SK-N-SH (cell line): ENCODE measurements around the gene AUTS2. TPM values are rescaled to one million over a fixed set of nuclear protein-coding genes. Genes with fewer than 3 reads are reported as not detected.

Source experiments
- CTCF ChIA-PET: fragments of 300-600, 350-600 bp; formaldehyde crosslinking; extraction: SDS; loops from one replicate; lab custom pipeline; 2021; lab: Yijun Ruan, JAX
- POLR2A ChIA-PET: fragments of 350-600 bp; sonication (Branson Sonifier 250); formaldehyde crosslinking; extraction: SDS; loops from one replicate; lab custom pipeline; 2020; ENCODE audit warnings: antibody characterized with exemption, inconsistent platforms; lab: Yijun Ruan, JAX
- DNase-seq: peaks from one replicate; pipeline ENCODE4 v3.0.0; 2012
- H2AFZ ChIP-seq: fragments of 200-600 bp; sonication (generic); 2 replicates; pipeline ENCODE4 v1.8.1; 2016; ENCODE audit warnings: antibody characterized with exemption, mild to moderate bottlenecking, low read depth
- H3F3A ChIP-seq: fragments of 200-600 bp; sonication (generic); replicated peaks from 2 replicates; pipeline ENCODE3; 2016; ENCODE audit warnings: antibody characterized with exemption, mild to moderate bottlenecking; ENCODE audit not compliant: insufficient read depth
- H3K27ac ChIP-seq, 2 experiments: fragments of 200-500 bp in 1 of 2; fragments of 200-600 bp in 1 of 2; sonication (Bioruptor generic) in 1 of 2; sonication (generic), shearing (Covaris generic) in 1 of 2; 2 replicates each; pipeline versions ENCODE4 v1.5.1 to v1.6.1; 2014 to 2016; ENCODE audit warnings: low read depth in 2 of 2, inconsistent platforms in 1 of 2, low read length in 1 of 2, mild to moderate bottlenecking in 1 of 2, mixed read lengths in 1 of 2
- H3K27me3 ChIP-seq: fragments of 200-600 bp; sonication (generic), shearing (Covaris generic); 2 replicates; pipeline ENCODE4 v1.6.1; 2016; ENCODE audit warnings: mixed run types; ENCODE audit not compliant: insufficient read depth
- H3K36me3 ChIP-seq, 2 experiments: fragments of 200-500 bp in 1 of 2; fragments of 200-600 bp in 1 of 2; sonication (Bioruptor generic) in 1 of 2; sonication (generic) in 1 of 2; replicated peaks in 1 of 2; 2 replicates each; pipeline versions ENCODE3 to v1.5.1; 2014 to 2016; ENCODE audit warnings: low read length in 1 of 2, mild to moderate bottlenecking in 1 of 2; ENCODE audit not compliant: insufficient read depth in 2 of 2, control insufficient read depth in 1 of 2
- H3K4me1 ChIP-seq, 2 experiments: fragments of 200-500 bp in 1 of 2; fragments of 200-600 bp in 1 of 2; sonication (Bioruptor generic) in 1 of 2; sonication (generic), shearing (Covaris generic) in 1 of 2; 2 replicates each; pipeline versions ENCODE4 v1.5.1 to v1.6.1; 2014 to 2016; ENCODE audit warnings: low read depth in 1 of 2, low read length in 1 of 2, mixed run types in 1 of 2; ENCODE audit not compliant: insufficient read depth in 2 of 2, control insufficient read depth in 1 of 2
- H3K4me2 ChIP-seq: fragments of 200-600 bp; sonication (generic), shearing (Covaris generic); 2 replicates; pipeline ENCODE4 v1.6.1; 2017; ENCODE audit warnings: mixed run types
- H3K4me3 ChIP-seq, 2 experiments: fragments of 200-500 bp in 1 of 2; fragments of 200-600 bp in 1 of 2; sonication (Bioruptor generic) in 1 of 2; sonication (generic), shearing (Covaris generic) in 1 of 2; 2 replicates each; pipeline versions ENCODE4 v1.5.1 to v1.8.1; 2014 to 2016; ENCODE audit warnings: low read depth in 2 of 2, inconsistent platforms in 1 of 2, low read length in 1 of 2, mild to moderate bottlenecking in 1 of 2, mixed read lengths in 1 of 2, moderate library complexity in 1 of 2
- H3K79me2 ChIP-seq: fragments of 200-600 bp; sonication (generic); 2 replicates; pipeline ENCODE4 v1.8.1; 2017; ENCODE audit warnings: mild to moderate bottlenecking; ENCODE audit not compliant: insufficient read depth
- H3K9ac ChIP-seq: fragments of 200-600 bp; sonication (generic); 2 replicates; pipeline ENCODE4 v1.6.1; 2017; ENCODE audit warnings: mixed run types
- H3K9me2 ChIP-seq: fragments of 200-600 bp; sonication (generic); 2 replicates; pipeline ENCODE4 v1.6.1; 2017; ENCODE audit warnings: mixed run types
- H3K9me3 ChIP-seq: fragments of 200-600 bp; sonication (generic); 2 replicates; pipeline ENCODE4 v1.6.1; 2017; ENCODE audit warnings: mixed run types, mild to moderate bottlenecking, moderate library complexity
- H4K20me1 ChIP-seq: fragments of 200-600 bp; sonication (generic); 2 replicates; pipeline ENCODE4 v1.6.1; 2017; ENCODE audit warnings: mild to moderate bottlenecking, mixed run types; ENCODE audit not compliant: insufficient read depth
- EP300 ChIP-seq, 2 experiments: IDR thresholded peaks; 2 replicates each; pipeline versions ENCODE4 v1.4.0 to v1.6.1; 2012; ENCODE audit warnings: borderline replicate concordance in 1 of 2, low read depth in 1 of 2, low read length in 1 of 2
- EZH2phosphoT487 ChIP-seq: fragments of 200-600 bp; sonication (generic); IDR thresholded peaks from 2 replicates; pipeline ENCODE4 v1.6.1; 2017; ENCODE audit warnings: low read depth, mixed run types, mild to moderate bottlenecking, antibody characterized with exemption, moderate library complexity, borderline replicate concordance
- FOSL2 ChIP-seq: IDR thresholded peaks from 2 replicates; pipeline ENCODE4 v1.4.0; 2012; ENCODE audit warnings: low read depth, mild to moderate bottlenecking, moderate library complexity, borderline replicate concordance
- FOXJ3 ChIP-seq: sonication (generic); formaldehyde crosslinking; IDR thresholded peaks from 2 replicates; pipeline ENCODE4 v1.5.1; 2020; ENCODE audit warnings: mild to moderate bottlenecking, missing genetic modification reagents
- FOXM1 ChIP-seq: IDR thresholded peaks from 2 replicates; pipeline ENCODE4 v1.4.0; 2012; ENCODE audit warnings: low read depth, mild to moderate bottlenecking
- GATA2 ChIP-seq: sonication (generic); formaldehyde crosslinking; IDR thresholded peaks from 2 replicates; pipeline ENCODE4 v1.5.0; 2020; ENCODE audit warnings: mild to moderate bottlenecking, missing genetic modification reagents
- IRF3 ChIP-seq: fragments of 150-350 bp; IDR thresholded peaks from 2 replicates; pipeline ENCODE4 v1.6.1; 2016; ENCODE audit warnings: mild to moderate bottlenecking, low read depth, low read length
- JUND ChIP-seq: IDR thresholded peaks from 2 replicates; pipeline ENCODE4 v1.4.0; 2012
- MEF2A ChIP-seq: IDR thresholded peaks from 2 replicates; pipeline ENCODE4 v1.4.0; 2012; ENCODE audit warnings: low read depth, borderline replicate concordance
- NRF1 ChIP-seq: IDR thresholded peaks from 2 replicates; pipeline ENCODE4 v1.6.1; 2012; ENCODE audit warnings: low read depth, mild to moderate bottlenecking, low read length
- RAD21 ChIP-seq: IDR thresholded peaks from 2 replicates; pipeline ENCODE4 v1.6.1; 2012; ENCODE audit warnings: mild to moderate bottlenecking, low read length
- RFX5 ChIP-seq: IDR thresholded peaks from 2 replicates; pipeline ENCODE4 v1.6.1; 2012; ENCODE audit warnings: mild to moderate bottlenecking, improper control_type of control experiment, low read length
- SIN3A ChIP-seq: IDR thresholded peaks from 2 replicates; pipeline ENCODE4 v1.6.1; 2012; ENCODE audit warnings: low read depth, mild to moderate bottlenecking, low read length, moderate library complexity, borderline replicate concordance
- TEAD4 ChIP-seq: IDR thresholded peaks from 2 replicates; pipeline ENCODE4 v1.4.0; 2012; ENCODE audit warnings: mild to moderate bottlenecking, borderline replicate concordance; ENCODE audit not compliant: insufficient read depth
- WGBS: methylation state at CpG from one replicate; pipeline ENCODE4 v1.1.6; 2017; ENCODE audit warnings: low lambda C conversion rate; 5-methylcytosine and 5-hydroxymethylcytosine counted together
- polyA plus RNA-seq, 3 experiments: library from polyadenylated mRNA; depleted of rRNA; stranded (reverse); fragments of >200 nt; gene quantifications; 2 replicates each; pipeline ENCODE4 v1.2.3, GENCODE V29; 2012
- TF ChIP-seq, protein P1 (sequence below): IDR thresholded peaks from 2 replicates; pipeline ENCODE4 v1.4.0; 2012; ENCODE audit warnings: low read depth, borderline replicate concordance
- TF ChIP-seq, protein P2 (sequence below): IDR thresholded peaks from 2 replicates; pipeline ENCODE4 v1.6.1; 2012; ENCODE audit warnings: mild to moderate bottlenecking, low read depth, low read length, moderate library complexity
- TF ChIP-seq, protein P3 (sequence below): fragments of 150-350 bp; IDR thresholded peaks from 2 replicates; pipeline ENCODE4 v1.6.1; 2017; ENCODE audit warnings: antibody characterized with exemption, low read length, low read depth, borderline replicate concordance
- TF ChIP-seq, protein P4 (sequence below): IDR thresholded peaks from 2 replicates; pipeline ENCODE4; 2012
- TF ChIP-seq, protein P5 (sequence below): fragments of 200-600 bp; sonication (generic); IDR thresholded peaks from 2 replicates; pipeline ENCODE4 v1.6.1; 2017; ENCODE audit warnings: antibody characterized with exemption, mild to moderate bottlenecking, moderate library complexity
- TF ChIP-seq, protein P6 (sequence below): IDR thresholded peaks from 2 replicates; pipeline ENCODE4 v1.4.0; 2012; ENCODE audit warnings: low read depth

The AUTS2 gene
- polyA plus RNA-seq, 1 of the 3 experiments (the other 2 are of a cell fraction): 15.6 TPM

GRCh38 chr7:70285854-70286253 lies 687.6 kb downstream of the AUTS2 start:
- ChIA-PET POLR2A (no interaction called here), CTCF (interaction anchor here (0.6 kb wide), 1 partner anchor 110 kb away, joined by 3 read pairs; no protein-coding TSS in a partner anchor)
- no peak for TF ChIP-seq RAD21
- no peak for TF ChIP-seq EZH2phosphoT487
- TF ChIP-seq IRF3: no peak
- no peak for TF ChIP-seq FOSL2
- no peak for TF ChIP-seq GATA2
- TF ChIP-seq, protein P1, sequence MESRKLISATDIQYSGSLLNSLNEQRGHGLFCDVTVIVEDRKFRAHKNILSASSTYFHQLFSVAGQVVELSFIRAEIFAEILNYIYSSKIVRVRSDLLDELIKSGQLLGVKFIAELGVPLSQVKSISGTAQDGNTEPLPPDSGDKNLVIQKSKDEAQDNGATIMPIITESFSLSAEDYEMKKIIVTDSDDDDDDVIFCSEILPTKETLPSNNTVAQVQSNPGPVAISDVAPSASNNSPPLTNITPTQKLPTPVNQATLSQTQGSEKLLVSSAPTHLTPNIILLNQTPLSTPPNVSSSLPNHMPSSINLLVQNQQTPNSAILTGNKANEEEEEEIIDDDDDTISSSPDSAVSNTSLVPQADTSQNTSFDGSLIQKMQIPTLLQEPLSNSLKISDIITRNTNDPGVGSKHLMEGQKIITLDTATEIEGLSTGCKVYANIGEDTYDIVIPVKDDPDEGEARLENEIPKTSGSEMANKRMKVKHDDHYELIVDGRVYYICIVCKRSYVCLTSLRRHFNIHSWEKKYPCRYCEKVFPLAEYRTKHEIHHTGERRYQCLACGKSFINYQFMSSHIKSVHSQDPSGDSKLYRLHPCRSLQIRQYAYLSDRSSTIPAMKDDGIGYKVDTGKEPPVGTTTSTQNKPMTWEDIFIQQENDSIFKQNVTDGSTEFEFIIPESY: no peak
- TF ChIP-seq, protein P2, sequence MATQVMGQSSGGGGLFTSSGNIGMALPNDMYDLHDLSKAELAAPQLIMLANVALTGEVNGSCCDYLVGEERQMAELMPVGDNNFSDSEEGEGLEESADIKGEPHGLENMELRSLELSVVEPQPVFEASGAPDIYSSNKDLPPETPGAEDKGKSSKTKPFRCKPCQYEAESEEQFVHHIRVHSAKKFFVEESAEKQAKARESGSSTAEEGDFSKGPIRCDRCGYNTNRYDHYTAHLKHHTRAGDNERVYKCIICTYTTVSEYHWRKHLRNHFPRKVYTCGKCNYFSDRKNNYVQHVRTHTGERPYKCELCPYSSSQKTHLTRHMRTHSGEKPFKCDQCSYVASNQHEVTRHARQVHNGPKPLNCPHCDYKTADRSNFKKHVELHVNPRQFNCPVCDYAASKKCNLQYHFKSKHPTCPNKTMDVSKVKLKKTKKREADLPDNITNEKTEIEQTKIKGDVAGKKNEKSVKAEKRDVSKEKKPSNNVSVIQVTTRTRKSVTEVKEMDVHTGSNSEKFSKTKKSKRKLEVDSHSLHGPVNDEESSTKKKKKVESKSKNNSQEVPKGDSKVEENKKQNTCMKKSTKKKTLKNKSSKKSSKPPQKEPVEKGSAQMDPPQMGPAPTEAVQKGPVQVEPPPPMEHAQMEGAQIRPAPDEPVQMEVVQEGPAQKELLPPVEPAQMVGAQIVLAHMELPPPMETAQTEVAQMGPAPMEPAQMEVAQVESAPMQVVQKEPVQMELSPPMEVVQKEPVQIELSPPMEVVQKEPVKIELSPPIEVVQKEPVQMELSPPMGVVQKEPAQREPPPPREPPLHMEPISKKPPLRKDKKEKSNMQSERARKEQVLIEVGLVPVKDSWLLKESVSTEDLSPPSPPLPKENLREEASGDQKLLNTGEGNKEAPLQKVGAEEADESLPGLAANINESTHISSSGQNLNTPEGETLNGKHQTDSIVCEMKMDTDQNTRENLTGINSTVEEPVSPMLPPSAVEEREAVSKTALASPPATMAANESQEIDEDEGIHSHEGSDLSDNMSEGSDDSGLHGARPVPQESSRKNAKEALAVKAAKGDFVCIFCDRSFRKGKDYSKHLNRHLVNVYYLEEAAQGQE: no peak
- TF ChIP-seq, protein P3, sequence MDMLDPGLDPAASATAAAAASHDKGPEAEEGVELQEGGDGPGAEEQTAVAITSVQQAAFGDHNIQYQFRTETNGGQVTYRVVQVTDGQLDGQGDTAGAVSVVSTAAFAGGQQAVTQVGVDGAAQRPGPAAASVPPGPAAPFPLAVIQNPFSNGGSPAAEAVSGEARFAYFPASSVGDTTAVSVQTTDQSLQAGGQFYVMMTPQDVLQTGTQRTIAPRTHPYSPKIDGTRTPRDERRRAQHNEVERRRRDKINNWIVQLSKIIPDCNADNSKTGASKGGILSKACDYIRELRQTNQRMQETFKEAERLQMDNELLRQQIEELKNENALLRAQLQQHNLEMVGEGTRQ: no peak
- TF ChIP-seq NRF1: no peak
- TF ChIP-seq JUND: no peak
- TF ChIP-seq EP300 (IDR thresholded peaks at IDR 0.05; ENCODE audit: borderline replicate concordance in 1 of 2, low read depth in 1 of 2, low read length in 1 of 2): no peak
- TF ChIP-seq, protein P4, sequence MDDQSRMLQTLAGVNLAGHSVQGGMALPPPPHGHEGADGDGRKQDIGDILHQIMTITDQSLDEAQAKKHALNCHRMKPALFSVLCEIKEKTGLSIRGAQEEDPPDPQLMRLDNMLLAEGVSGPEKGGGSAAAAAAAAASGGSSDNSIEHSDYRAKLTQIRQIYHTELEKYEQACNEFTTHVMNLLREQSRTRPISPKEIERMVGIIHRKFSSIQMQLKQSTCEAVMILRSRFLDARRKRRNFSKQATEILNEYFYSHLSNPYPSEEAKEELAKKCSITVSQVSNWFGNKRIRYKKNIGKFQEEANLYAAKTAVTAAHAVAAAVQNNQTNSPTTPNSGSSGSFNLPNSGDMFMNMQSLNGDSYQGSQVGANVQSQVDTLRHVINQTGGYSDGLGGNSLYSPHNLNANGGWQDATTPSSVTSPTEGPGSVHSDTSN: no peak
- TF ChIP-seq, protein P5, sequence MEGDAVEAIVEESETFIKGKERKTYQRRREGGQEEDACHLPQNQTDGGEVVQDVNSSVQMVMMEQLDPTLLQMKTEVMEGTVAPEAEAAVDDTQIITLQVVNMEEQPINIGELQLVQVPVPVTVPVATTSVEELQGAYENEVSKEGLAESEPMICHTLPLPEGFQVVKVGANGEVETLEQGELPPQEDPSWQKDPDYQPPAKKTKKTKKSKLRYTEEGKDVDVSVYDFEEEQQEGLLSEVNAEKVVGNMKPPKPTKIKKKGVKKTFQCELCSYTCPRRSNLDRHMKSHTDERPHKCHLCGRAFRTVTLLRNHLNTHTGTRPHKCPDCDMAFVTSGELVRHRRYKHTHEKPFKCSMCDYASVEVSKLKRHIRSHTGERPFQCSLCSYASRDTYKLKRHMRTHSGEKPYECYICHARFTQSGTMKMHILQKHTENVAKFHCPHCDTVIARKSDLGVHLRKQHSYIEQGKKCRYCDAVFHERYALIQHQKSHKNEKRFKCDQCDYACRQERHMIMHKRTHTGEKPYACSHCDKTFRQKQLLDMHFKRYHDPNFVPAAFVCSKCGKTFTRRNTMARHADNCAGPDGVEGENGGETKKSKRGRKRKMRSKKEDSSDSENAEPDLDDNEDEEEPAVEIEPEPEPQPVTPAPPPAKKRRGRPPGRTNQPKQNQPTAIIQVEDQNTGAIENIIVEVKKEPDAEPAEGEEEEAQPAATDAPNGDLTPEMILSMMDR: no peak
- TF ChIP-seq TEAD4: no peak
- TF ChIP-seq MEF2A: no peak
- TF ChIP-seq FOXJ3 (CRISPR knock-in tag): no peak
- no peak for TF ChIP-seq RFX5
- TF ChIP-seq, protein P6, sequence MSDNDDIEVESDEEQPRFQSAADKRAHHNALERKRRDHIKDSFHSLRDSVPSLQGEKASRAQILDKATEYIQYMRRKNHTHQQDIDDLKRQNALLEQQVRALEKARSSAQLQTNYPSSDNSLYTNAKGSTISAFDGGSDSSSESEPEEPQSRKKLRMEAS: no peak
- no peak for TF ChIP-seq SIN3A
- TF ChIP-seq FOXM1: no peak
- Histone ChIP-seq H3K9me2 (no peaks in the 10 kb centered on the region), H3K4me3 (no peak overlapping the region), H2AFZ (no peak overlapping the region), H3K9me3 (no peaks in the 10 kb centered on the region), H3K4me2 (no peak overlapping the region), H3K27ac (no peak overlapping the region), H3K9ac (no peak overlapping the region), H3K36me3 (no peaks in the 10 kb centered on the region), H4K20me1 (no peaks in the 10 kb centered on the region), H3K79me2 (no peaks in the 10 kb centered on the region), H3K27me3 (no peaks in the 10 kb centered on the region), H3K4me1 (no peaks in the 10 kb centered on the region; a peak in 1 of 4 replicates), H3F3A (no peaks in the 10 kb centered on the region)
- 77% methylated on average over 3 of the region's 3 CpGs for WGBS
- DNase-seq: no peak
